A204.1 (cell line): Measurements from ENCODE around the gene SDF2L1.
"Not testable (repeated sequence)": the region's sequence is repeated elsewhere in the genome, so short reads cannot be mapped to it uniquely, and the experiment has no call there.

Experiments
- FAIRE-seq: peaks from 2 replicates; lab custom pipeline; 2012; peaks lifted over from hg19 to GRCh38; lab: Jason Lieb, UNC

Gene SDF2L1

DNA sequence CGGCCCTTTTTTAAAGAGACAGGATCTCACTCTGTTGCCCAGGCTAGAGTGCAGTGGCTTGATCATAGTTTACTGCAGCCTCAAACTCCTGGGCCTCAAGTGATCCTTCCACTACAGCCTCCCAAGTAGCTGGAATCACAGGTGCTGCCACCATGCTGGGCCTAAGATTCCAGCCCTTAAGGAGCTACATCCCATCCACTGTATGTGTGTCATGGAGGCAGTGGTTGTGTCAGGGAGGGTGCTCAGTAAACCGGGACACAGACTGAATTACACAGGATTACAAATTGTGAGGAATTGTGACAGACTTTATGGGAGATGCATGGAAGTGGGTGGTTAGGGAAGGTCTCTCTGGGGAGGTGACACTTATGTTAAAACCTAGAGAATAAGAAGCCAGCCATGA lies 21.6 kb downstream of the SDF2L1 start:
- no peak for FAIRE-seq

GRCh38 chr22:21665047-21665851 lies 23.1 kb downstream of the SDF2L1 start:
- no peak for FAIRE-seq

DNA sequence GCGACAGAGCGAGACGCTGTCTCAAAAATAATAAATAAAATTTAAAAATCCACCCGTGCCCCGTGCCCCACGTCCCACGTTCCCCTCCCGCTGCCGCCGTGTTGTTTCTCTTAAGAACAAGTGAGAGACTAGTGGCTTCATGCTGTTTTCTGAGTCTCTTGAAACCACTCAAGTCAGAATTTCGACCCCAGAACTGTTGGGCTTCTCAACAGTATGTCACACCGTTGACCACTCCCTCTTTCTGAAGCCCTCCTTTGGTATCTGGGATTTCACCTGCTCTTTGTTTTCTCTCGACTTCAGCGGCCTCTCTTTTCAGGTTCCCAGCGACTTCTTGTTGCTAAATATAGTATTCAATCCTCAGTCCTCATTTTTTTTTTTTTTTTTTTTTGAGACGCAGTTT lies 24.7 kb downstream of the SDF2L1 start:
- no peak for FAIRE-seq

DNA sequence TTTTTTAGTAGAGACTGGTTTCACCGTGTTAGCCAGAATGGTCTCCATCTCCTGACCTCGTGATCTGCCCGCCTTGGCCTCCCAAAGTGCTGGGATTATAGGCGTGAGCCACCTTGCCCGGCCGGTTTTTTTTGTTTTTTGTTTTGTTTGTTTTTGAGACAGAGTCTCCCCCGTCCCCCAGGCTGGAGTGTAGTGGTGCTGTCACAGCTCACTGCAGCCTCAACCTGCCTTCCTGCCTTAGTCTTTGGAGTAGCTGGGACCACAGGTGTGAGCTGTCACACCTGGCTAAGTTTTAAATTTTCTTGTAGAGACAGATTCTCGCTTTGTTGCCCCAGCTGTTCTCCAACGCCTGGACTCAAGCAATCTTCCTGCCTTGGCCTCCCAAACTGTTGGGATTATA lies 26.9 kb downstream of the SDF2L1 start:
- FAIRE-seq, result no peak

DNA sequence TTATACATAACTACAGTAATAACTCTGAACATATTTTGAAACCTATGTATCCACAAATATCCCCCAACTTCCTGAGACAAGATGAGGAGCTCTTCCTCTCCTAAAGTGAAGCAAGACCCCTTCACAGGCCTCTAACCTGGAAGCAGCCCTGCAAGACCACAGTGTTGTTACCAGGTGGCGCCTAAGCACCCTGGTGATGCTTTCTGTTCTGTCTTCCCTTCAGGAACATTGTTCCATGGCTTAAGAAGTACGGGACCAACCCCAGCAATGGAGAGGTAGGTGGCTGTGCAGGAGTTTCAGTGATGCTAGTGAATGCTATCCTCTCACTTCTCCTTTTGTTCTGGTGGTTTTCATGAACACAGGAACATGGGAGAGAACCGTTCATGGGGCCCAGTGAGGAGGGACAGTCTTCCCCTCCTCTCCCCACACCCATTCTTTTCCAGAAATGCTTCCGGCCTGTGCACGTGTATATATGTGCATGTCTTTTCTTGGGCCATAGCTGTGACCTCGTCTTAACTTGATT lies 30.1 kb downstream of the SDF2L1 start:
- FAIRE-seq, result no peak

DNA sequence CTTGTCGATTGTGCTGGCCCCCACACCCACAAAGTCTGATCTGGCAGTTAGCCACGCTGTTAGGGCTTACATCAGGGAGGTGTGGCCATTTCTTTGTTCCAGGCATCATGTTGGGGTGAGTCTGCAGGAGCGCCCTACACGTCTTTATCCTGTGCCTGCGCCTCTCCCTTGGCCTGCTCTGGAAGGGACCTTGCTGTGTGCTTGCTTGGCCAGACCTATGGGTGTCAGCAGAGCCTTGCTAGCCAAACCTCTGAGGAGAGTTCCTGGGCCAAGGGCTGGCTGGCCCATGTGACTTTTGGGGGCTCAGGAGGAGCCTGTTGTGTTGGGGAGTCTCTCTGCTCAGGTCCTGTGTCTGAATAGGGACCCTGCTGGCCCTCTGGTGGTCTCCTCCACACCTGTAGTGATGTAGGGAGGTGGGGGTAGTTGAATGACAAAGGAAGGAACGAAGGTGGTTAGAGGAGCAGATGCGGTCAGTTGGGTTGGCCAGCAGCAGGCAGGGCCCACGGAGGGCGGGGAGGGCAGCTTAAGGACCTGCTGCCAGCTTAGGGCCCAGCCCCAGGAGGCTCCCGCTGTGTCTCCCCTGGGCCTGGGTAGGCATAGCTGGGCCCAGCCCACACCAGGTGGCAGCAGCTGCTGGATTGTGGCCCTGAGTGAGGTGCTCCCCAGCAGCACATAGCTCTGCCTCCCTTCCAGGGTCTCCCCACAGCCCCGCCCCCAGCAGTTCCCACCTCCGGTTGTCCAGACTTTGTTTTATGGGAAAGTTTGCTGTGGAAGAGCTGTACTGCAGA lies 31.6 kb downstream of the SDF2L1 start:
- FAIRE-seq, result no peak

- FAIRE-seq, result no peak
These were observed 32.6 kb downstream of the SDF2L1 start for GRCh38 chr22:21674638-21675245.

DNA sequence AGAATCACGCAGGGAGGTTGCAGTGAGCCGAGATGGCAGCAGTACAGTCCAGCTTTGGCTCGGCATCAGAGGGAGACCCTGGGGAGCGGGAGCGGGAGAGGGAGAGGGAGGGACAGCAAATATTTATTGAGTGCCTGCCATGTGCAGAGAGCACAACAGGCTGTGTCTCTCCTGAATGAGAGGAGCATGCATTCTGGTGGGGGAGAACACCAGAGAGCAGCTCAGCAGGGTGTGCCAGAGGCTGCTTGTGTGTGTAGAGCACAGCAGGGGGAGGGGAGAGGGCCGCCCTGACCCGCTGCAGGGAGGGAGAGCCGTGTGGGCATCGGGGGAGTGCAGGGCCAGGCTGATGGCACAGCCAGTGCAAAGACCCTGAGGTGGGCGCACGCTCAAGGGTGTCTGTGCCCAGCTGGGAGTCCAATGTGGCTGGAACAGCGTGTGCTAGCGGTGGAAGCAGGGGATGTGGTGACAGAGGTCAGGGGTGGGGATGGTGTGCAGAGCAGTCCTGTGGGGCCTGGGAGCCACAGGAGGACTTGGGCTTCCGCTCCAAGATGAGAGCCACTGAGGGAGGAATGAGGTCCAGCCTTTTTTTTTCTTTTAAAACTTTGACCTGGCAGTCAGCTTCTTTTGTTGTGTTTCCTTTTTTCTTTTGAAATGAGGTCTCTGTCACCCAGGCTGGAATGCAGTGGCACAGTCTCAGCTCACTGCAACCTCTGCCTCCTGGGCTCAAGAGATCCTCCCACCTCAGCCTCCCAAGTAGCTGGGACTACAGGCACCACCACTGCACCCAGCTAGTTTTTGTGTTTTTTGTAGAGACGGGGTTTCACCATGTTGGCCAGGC lies 35.7 kb downstream of the SDF2L1 start:
- FAIRE-seq, result no peak

- not testable (repeated sequence) for FAIRE-seq
These were observed 36.7 kb downstream of the SDF2L1 start for GRCh38 chr22:21678842-21679241.

- FAIRE-seq, result no peak
These were observed 37.3 kb downstream of the SDF2L1 start for GRCh38 chr22:21679383-21679782.

DNA sequence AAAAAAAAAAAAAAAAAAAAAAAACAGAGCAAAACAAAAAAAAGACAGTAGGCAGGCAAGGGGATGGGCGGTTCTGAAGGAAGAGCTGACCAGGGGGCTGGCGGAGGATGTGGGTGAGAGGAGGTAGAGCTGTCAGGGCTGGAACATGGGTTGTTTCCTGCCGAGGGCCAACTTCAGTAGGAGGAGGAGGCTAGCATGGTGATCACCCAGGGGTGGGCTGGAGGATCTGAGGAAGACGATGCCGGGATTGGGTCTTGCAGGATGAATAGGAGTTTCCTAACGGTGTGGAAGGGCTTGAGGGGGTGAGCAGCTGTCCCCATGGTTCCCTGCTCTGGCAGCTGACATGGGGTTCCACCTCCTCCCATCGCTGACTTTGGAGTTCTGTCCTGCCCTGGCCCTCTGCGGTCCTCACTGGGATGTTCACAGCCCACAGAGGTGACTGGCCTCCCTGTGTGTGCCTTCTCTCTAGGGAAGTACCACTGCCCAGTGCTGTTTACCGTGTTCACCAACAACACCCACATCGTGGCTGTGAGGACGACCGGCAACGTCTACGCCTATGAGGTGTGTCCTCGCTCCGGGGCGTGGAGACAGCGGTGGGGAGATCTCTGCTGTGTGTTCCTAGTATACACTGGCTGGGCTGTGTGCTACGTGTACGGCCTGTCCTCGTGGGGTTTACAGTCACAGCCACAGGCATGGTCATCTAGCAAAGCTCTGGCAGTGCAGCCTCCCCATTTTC lies 38.9 kb downstream of the SDF2L1 start:
- no peak for FAIRE-seq

GRCh38 chr22:21681566-21682370 lies 39.7 kb downstream of the SDF2L1 start:
- FAIRE-seq, result no peak

DNA sequence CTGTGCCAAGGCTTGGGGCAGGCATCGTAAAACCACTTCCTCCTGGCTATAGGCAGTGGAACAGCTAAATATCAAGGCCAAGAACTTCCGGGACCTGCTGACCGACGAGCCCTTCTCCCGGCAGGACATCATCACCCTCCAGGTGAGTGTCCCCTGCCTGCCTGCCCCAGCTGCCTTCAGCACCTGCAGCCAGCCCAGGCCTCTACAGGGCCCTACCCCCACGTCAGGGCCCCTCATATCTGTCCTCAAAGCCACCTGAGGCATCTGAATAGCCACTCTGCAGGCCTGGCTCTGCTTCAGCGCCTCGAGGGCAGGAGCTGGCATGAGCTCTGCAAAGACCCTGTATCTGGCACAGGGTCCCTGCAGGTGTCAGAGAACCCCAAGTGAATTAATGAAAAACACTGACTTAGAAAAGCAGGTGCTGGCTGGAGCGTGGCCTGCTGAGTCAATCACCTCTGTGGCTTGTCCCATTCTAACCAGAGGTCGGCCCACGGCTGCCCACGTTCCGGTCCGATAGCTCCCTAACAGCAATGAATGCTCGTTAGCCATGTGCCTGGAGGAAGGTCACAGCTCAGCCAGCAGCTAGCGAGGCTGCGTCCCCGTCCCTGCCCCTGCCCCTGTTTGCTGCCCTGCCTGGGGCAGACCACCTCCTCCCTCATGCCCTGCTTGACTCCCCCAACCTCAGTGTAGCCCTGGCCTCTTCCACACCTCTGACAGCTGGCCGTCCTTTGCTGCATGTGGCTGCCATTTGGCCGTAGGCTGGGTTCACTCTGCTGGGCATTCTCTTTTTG lies 40.5 kb downstream of the SDF2L1 start:
- no peak for FAIRE-seq

DNA sequence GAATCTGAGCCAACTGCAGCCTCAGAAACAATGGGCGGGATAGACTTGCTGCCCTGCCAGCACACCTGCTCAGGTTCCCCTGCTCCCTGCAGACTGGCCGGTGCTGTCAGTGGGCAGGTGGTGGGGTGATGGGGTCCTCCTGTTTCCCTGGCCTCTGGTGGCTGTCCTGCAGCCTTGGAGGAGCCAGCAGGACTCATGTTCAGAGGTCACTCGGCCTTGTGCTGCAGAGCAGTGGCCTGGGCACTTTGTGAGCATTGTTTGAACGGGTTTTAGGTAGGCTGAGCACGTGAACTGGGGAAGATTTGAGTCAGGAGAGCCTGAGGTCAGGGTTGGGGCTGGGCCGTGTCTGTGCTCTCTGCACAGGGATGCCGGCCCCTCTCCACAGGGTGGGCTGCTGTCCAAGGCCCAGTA lies 41.3 kb downstream of the SDF2L1 start:
- no peak for FAIRE-seq

- FAIRE-seq, result no peak
These were observed 42.5 kb downstream of the SDF2L1 start for GRCh38 chr22:21684492-21685163.

DNA sequence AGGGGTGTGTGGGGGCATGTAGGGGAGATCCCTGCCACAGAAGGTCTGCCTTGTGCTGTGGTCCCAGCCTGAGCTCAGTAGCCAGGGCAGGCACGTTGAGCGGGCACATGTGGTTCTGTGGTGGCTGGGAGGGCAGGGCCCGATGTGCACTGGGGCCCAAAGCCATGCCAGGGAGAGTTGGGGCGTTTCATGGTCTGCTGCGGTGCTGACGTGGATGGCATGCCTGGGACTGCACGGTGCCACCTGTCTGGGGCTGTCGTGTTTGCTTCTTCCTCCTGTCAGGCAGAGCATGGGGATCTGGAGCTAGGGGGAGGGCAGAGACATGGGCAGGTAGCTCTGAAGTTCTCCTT lies 43.0 kb downstream of the SDF2L1 start:
- no peak for FAIRE-seq

DNA sequence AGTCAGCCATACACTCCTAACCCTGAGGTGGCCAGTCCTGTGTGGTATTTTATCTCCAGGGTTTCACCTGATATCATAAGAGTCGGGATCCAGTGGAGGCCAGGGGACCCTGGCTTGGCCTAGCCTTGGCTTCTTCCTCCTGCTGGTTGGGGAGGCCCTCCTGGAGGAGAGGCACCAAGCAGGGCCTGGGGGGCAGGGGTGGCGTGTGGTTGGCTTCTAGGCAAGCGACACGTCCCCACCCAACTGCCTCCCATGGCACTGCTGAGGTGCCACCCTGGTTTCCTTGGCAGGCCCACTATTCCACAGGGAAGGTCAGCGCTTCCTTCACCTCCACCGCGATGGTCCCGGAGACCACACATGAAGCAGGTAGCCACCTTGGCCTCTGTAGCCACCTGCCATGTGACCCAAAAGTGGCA lies 44.1 kb downstream of the SDF2L1 start:
- FAIRE-seq, result no peak

GRCh38 chr22:21686634-21687393 lies 44.7 kb downstream of the SDF2L1 start:
- FAIRE-seq, result no peak
